NK-92 (cell line): ENCODE data around the gene SLC7A7.
"Not testable (repeated sequence)": the region's sequence is repeated elsewhere in the genome, so short reads cannot be mapped to it uniquely, and the experiment has no call there.

Experiments
- DNase-seq: peaks from one replicate; lab custom pipeline; 2025; ENCODE audit not compliant: unreplicated experiment; lab: John Stamatoyannopoulos, UW

The SLC7A7 gene

DNA sequence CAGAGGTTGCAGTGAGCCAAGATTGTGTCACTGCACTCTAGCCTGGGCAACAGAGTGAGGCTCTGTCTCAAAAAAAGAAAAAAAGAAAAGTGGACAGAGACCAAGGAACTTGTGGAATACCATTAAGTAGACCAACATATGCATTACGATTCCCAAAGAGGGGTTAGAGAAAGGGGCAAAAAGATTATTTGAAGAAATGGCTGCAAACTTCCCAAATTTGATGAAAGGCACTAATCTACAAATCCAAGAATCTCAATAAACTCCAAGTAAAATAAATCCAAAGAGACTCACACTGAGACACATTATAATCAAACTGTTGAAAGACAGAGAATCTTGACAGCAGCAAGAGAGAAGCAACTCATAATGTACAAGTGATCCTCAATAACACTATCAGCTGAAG, 53.5 kb downstream of the SLC7A7 start:
- DNase-seq = no peak

DNA sequence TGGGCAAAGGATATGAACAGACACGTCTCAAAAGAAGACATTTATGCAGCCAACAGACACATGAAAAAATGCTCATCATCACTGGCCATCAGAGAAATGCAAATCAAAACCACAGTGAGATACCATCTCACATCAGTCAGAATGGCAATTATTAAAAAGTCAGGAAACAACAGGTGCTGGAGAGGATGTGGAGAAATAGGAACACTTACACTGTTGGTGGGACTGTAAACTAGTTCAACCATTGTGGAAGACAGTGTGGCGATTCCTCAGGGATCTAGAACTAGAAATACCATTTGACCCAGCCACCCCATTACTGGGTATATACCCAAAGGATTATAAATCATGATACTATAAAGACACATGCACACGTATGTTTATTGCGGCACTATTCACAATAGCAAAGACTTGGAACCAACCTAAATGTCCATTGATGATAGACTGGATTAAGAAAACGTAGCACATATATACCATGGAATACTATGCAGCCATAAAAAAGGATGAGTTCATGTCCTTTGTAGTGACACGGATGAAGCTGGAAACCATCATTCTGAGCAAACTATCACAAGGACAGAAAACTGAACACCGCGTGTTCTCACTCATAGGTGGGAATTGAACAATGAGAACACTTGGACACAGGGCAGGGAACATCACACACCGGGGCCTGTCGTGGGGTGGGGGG, 57.1 kb downstream of the SLC7A7 start:
- not testable (repeated sequence) for DNase-seq

DNA sequence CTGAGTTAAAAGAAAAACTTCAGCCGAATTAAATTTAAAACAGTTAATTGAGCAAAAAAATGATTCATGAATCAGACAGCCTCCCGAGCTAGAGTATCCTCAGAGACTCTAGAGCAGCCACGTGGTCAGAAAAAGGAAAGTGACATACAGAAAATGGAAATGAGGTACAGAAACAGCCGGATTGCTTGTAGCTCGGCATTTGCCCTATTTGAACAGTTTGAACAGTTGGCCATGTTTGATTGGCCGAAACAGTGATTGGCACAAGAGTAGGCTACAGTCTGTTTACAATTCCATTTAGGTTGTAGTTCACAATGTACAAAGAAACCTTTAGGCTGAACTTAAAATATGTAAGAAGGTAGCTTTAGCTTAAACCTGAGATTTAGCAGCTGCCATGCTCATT, 61.6 kb downstream of the SLC7A7 start:
- DNase-seq = no peak

DNA sequence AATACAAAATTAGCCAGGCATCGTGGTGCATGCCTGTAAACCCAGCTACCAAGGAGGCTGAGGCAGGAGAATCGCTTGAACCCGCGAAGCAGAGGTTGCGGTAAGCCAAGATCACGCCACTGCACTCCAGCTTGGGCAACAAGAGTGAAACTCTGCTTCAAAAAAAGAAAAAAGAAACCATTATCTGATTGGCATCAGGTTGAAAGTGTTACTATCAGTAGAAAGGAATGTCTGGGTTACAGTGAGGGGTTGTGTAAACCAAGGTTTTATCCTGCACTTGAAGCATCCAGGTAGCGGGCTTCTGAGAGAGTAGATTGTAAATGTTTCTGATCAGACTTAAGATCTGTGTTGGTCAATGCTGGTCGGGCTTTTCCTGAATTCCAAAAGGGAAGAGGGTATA, 62.8 kb downstream of the SLC7A7 start:
- DNase-seq = no peak

DNA sequence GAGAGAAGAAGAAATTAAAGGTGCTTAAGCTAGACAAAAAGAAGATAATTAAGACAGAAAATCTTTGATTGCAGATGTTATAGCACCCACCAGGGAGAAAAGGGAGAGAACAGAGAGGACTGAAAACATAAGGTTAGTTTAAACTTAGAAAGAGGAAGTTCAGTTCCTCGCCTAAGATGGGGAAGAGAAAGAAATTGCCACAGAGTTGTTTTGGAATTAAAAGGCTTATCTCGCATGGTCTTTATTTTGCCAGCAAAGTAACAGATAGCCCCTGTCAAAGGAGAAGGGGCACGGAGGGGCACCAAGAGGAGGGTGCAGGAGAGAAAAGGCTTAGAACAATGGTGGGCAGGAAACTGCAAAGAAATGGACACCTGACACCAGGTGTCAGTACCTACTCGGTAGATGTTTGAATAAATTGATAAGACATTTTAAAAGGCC, 66.6 kb downstream of the SLC7A7 start:
- DNase-seq = no peak

DNA sequence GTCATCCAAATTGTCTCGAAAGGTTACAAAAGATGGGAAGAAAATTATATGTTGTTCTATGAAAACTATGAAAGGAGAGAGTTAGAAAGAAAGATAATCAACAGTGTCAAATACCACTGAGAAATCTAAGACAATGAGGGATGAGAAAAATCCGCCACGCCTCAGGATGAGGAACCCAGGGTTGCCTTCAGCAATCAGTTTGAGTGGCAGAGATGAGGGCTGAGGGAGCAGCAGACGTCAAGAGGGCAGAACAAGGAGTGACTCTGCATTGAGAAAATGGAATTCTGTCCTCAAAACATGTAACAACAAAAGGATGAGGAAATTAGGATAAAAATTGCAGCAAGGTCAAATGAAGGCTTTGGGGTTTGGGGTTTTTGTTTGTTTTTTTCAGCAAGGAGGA, 67.0 kb downstream of the SLC7A7 start:
- DNase-seq = no peak

DNA sequence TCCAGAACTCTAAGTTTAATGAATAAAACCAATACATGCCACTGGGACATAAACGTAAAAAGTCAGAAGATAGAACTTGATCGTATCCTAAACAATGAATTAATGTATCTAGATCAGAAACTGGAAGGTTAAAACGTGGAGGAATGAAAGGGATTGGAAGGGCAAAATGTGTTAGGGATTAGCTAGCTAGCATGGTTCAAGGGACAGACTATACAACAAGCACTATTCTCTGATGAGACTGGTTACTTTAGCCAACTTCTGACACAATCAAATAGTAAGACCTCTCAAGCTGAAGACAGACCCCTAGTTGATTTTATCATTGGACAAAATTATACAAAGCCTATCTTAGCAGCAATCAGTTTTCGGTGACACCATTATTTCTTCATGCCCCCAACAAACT, 67.5 kb downstream of the SLC7A7 start:
- no peak for DNase-seq

DNA sequence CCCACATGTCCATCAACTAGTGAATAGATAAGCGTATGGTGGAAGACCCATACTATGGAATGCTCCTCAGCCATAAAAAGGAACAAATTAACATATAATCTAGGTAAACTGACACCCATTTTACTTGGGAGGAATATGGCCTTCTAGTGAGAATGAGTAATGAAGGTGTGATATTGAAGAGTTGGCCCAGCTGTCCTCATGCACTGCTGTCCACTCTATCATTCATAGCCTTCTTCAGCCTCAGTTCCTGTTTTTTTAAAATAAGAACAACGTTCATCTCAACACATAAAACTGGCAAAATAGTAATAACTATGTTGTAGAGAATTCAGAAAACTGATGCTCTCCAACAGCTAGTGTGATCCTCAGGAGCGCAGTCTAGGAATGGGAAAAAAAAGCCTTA, 75.2 kb downstream of the SLC7A7 start:
- no peak for DNase-seq

DNA sequence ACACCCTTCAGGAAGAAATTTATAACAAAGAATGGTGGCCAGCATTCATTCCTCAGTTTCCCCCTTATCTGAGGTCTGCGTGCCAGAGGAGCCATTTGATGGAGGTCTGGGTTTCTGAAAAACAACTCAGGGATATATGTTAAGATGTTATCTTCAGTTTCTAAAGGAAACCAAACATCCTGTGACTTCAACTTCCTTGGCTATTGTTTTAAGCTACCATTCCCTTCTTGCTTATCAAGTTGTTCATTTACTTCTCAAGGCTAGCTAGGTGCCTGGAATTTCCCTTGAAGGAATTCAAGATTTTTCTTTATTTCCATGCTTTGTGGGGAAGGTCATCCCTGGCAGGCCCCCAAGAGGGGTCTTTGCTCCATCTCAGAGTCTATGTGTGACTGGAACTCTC, 75.8 kb downstream of the SLC7A7 start:
- DNase-seq = no peak

DNA sequence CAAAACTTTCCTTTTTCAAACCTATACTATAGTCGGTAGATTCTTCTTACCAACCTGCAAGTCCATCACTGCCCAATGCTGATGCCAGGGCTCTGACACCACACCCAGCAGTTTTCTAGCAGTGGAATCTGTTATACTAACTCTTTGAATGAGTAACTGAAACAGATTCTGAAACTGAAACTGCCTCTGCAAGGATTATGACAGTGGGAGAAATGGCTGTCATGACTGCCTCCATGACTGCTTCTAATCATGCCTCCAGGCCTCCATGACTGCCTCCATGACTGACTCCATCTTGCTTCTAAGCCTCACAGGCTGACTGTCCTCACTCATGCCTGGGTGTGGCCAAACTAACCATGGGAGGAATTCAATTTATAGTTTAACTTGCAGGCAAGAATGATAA, 78.2 kb downstream of the SLC7A7 start:
- DNase-seq = no peak

DNA sequence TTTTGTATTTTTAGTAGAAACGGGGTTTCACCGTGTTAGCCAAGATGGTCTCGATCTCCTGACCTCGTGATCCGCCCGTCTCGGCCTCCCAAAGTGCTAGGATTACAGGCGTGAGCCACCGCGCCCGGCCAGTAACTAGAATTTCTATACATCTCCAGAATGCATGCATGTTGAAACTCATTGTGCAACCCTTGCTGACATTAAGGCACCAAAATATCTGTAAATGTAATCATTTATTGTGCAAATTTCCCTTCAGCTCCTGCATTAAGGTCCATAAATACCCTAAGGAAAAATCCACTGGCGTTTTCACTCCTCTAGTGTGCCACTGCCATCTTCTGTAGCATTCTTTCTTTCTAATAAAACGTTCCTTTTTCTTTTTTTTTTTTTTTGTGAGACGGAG, 78.9 kb downstream of the SLC7A7 start:
- DNase-seq = not testable (repeated sequence)

DNA sequence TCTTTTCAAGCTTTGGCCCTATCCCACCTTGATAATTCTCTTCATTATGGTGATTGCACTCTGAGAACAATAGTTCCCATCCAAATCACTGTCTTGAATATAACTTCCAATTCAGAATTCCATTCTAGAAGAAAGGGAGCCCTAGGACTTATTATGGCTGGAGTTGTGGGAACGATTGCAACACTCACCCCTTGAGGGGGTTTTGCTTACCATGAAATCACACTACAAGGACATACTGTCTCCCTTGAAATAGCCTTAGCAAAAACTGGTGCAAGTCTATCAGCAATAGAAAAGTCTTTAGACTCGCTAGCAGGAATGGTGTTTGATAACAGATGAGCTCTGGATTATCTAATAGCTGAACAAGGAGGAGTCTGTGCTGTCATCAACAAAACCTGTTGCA, 80.1 kb downstream of the SLC7A7 start:
- no peak for DNase-seq

DNA sequence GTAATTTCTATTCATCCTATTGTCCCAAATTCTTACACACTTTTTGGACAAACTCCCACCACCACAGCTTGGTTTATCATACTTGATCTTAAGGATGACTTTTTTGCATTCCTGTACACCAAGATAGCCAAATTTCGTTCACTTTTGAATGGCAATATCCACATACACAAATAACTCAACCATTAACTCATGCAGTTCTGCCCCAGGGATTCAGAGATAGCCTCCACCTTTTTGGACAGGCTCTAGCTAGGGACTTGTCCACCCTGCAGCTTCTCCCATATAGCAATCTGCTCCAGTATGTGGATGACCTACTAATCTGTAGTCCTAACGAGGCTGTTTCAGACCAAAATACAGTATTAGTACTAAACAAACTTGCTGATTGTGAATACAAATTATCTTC, 81.4 kb downstream of the SLC7A7 start:
- DNase-seq = no peak

DNA sequence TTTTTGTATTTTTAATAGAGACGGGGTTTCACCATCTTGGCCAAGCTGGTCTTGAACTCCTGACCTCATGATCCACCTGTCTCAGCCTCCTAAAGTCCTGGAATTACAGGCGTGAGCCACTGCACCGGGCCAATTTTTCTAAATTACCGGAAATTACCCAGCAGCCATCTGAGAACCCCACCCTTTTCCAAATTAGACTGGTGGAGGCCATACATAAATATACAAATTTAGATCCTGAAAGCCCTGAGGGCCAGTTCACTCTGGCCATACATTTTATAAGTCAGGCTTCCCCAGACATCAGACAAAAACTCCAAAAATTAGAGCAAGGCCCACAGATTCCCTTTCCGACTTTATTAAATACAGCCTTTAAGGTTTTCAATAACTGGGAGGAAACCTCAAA, 83.2 kb downstream of the SLC7A7 start:
- not testable (repeated sequence) for DNase-seq

DNA sequence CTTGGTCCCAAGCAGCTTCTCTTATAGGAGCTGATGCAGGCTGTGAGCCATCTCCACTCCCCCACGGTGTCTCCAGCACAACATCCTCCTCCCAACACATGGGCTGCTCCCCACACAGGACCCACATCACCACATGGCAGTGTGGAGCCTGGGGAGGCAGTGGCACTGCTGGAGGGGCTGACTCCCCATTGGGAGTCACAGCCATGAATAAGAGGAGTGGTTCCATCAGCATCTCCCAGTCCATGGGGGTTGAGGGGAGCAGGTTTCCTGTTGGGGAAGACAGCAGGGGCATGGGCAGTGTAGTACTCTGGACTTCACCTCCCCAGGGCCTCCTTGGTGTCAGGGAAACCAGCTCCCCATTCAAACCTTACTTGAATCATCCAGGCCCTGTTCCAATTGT, 89.2 kb downstream of the SLC7A7 start:
- no peak for DNase-seq

DNA sequence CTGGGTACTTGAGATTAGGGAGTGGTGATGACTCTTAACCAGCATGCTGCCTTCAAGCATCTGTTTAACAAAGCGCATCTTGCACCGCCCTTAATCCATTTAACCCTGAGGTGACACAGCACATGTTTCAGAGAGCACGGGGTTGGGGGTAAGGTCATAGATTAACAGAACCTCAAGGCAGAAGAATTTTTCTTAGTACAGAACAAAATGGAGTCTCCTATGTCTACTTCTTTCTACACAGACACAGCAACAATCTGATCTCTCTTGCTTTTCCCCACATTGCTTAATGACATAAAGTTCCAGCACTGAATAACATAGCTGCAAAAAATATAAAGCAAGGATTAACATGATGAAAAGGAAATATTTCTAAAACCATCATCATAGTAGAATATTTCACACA, 89.9 kb downstream of the SLC7A7 start:
- not testable (repeated sequence) for DNase-seq

DNA sequence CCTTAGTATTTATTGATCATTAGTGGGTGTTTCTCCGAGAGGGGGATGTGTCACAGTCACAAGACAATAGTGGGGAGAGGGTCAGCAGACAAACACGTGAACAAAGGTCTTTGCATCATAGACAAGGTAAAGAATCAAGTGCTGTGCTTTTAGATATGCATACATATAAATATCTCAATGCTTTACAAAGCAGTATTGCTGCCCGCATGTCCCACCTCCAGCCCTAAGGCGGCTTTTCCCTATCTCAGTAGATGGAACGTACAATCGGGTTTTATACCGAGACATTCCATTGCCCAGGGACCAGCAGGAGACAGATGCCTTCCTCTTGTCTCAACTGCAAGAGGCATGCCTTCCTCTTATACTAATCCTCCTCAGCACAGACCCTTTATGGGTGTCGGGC, 90.4 kb downstream of the SLC7A7 start:
- not testable (repeated sequence) for DNase-seq

DNA sequence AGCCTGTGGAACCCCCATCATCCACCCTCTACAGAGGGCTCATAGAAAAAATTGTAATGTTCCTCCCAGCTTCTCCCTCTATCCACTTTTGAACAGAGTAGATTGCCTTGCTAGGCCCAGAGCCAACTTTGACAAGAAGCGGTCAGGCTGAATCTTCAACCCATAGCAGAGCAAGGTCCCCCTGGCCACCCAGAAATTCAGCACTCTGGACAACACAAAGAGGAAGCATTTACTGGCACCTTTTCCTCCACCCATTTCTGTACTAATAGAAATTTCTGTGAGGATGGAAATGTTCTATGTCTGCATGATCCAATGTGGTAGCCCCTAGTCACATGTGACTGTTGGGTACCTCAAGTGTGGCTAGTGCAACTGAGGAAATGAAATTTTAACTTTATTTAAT, 91.4 kb downstream of the SLC7A7 start:
- DNase-seq = no peak
